ENCODE results near the gene KCNMA1.

Gene KCNMA1

GRCh38 chr10:76954838-76955237 is 682.8 kb downstream of the KCNMA1 start:
- H3K9me3 ChIP-seq (ENCODE audit: control insufficient read depth, low read depth, low read length), result no peaks in the 10 kb centered on the region
- no peaks in the 10 kb centered on the region for H3K27me3 ChIP-seq (ENCODE audit: control insufficient read depth, insufficient read depth, low read length)
- no peaks in the 10 kb centered on the region for H3K36me3 ChIP-seq (ENCODE audit: control insufficient read depth, low read depth, low read length)
- H3K4me3 ChIP-seq (ENCODE audit: low read length), result no peak overlapping the region
- H3K9ac ChIP-seq (ENCODE audit: low read length), result no peak overlapping the region
- no peaks in the 10 kb centered on the region for H3K4me1 ChIP-seq (ENCODE audit: control insufficient read depth, low read depth, low read length)
- H3K27ac ChIP-seq (ENCODE audit: low read length), result no peak overlapping the region

GRCh38 chr10:76950354-76950753 is 687.3 kb downstream of the KCNMA1 start:
- no peaks in the 10 kb centered on the region for H3K4me1 ChIP-seq (ENCODE audit: control insufficient read depth, low read depth, low read length)
- H3K36me3 ChIP-seq (ENCODE audit: control insufficient read depth, low read depth, low read length), result no peaks in the 10 kb centered on the region
- H3K4me3 ChIP-seq (ENCODE audit: low read length), result no peak overlapping the region

GRCh38 chr10:76946270-76946669 is 691.3 kb downstream of the KCNMA1 start:
- Histone ChIP-seq H3K4me1 (ENCODE audit: control insufficient read depth, low read depth, low read length) (no peaks in the 10 kb centered on the region), H3K27ac (ENCODE audit: low read length) (no peak overlapping the region), H3K27me3 (ENCODE audit: control insufficient read depth, insufficient read depth, low read length) (no peaks in the 10 kb centered on the region), H3K36me3 (ENCODE audit: control insufficient read depth, low read depth, low read length) (no peaks in the 10 kb centered on the region), H3K9ac (ENCODE audit: low read length) (no peak overlapping the region), H3K4me3 (ENCODE audit: low read length) (no peak overlapping the region), H3K9me3 (ENCODE audit: control insufficient read depth, low read depth, low read length) (no peaks in the 10 kb centered on the region)

More at GRCh38 chr10:76950354-76950753, 687.3 kb downstream of the KCNMA1 start:
- Histone ChIP-seq H3K9me3 (ENCODE audit: control insufficient read depth, low read depth, low read length) (no peaks in the 10 kb centered on the region), H3K9ac (ENCODE audit: low read length) (no peak overlapping the region), H3K27me3 (ENCODE audit: control insufficient read depth, insufficient read depth, low read length) (no peaks in the 10 kb centered on the region), H3K27ac (ENCODE audit: low read length) (no peak overlapping the region)

GRCh38 chr10:76945166-76945565 is 692.4 kb downstream of the KCNMA1 start:
- no peaks in the 10 kb centered on the region for H3K36me3 ChIP-seq (ENCODE audit: control insufficient read depth, low read depth, low read length)
- no peak overlapping the region for H3K27ac ChIP-seq (ENCODE audit: low read length)
- no peak overlapping the region for H3K9ac ChIP-seq (ENCODE audit: low read length)
- H3K4me1 ChIP-seq (ENCODE audit: control insufficient read depth, low read depth, low read length), result no peaks in the 10 kb centered on the region
- H3K9me3 ChIP-seq (ENCODE audit: control insufficient read depth, low read depth, low read length), result no peaks in the 10 kb centered on the region
- no peaks in the 10 kb centered on the region for H3K27me3 ChIP-seq (ENCODE audit: control insufficient read depth, insufficient read depth, low read length)
- no peak overlapping the region for H3K4me3 ChIP-seq (ENCODE audit: low read length)

GRCh38 chr10:76944640-76945039 is 693.0 kb downstream of the KCNMA1 start:
- H3K9ac ChIP-seq (ENCODE audit: low read length), result no peak overlapping the region
- H3K27me3 ChIP-seq (ENCODE audit: control insufficient read depth, insufficient read depth, low read length), result no peaks in the 10 kb centered on the region
- no peaks in the 10 kb centered on the region for H3K36me3 ChIP-seq (ENCODE audit: control insufficient read depth, low read depth, low read length)
- no peak overlapping the region for H3K4me3 ChIP-seq (ENCODE audit: low read length)
- no peaks in the 10 kb centered on the region for H3K9me3 ChIP-seq (ENCODE audit: control insufficient read depth, low read depth, low read length)
- H3K27ac ChIP-seq (ENCODE audit: low read length), result no peak overlapping the region
- no peaks in the 10 kb centered on the region for H3K4me1 ChIP-seq (ENCODE audit: control insufficient read depth, low read depth, low read length)

GRCh38 chr10:76942628-76943416 is 694.8 kb downstream of the KCNMA1 start:
- H3K9ac ChIP-seq (ENCODE audit: low read length), result no peak overlapping the region
- H3K36me3 ChIP-seq (ENCODE audit: control insufficient read depth, low read depth, low read length), result no peaks in the 10 kb centered on the region
- no peak overlapping the region for H3K27ac ChIP-seq (ENCODE audit: low read length)
- H3K9me3 ChIP-seq (ENCODE audit: control insufficient read depth, low read depth, low read length), result no peaks in the 10 kb centered on the region
- no peak overlapping the region for H3K4me3 ChIP-seq (ENCODE audit: low read length)
- H3K4me1 ChIP-seq (ENCODE audit: control insufficient read depth, low read depth, low read length), result no peaks in the 10 kb centered on the region
- H3K27me3 ChIP-seq (ENCODE audit: control insufficient read depth, insufficient read depth, low read length), result no peaks in the 10 kb centered on the region

- Histone ChIP-seq H3K4me1 (ENCODE audit: control insufficient read depth, low read depth, low read length) (no peaks in the 10 kb centered on the region), H3K9ac (ENCODE audit: low read length) (no peak overlapping the region), H3K27me3 (ENCODE audit: control insufficient read depth, insufficient read depth, low read length) (no peaks in the 10 kb centered on the region)
Observed at GRCh38 chr10:76939933-76940468, 697.6 kb downstream of the KCNMA1 start.

GRCh38 chr10:76937181-76937600 is 700.4 kb downstream of the KCNMA1 start:
- H3K9ac ChIP-seq (ENCODE audit: low read length), result no peak overlapping the region
- H3K27me3 ChIP-seq (ENCODE audit: control insufficient read depth, insufficient read depth, low read length), result no peaks in the 10 kb centered on the region
- no peaks in the 10 kb centered on the region for H3K9me3 ChIP-seq (ENCODE audit: control insufficient read depth, low read depth, low read length)
- no peaks in the 10 kb centered on the region for H3K36me3 ChIP-seq (ENCODE audit: control insufficient read depth, low read depth, low read length)
- no peaks in the 10 kb centered on the region for H3K4me1 ChIP-seq (ENCODE audit: control insufficient read depth, low read depth, low read length)
- no peak overlapping the region for H3K4me3 ChIP-seq (ENCODE audit: low read length)
- H3K27ac ChIP-seq (ENCODE audit: low read length), result no peak overlapping the region

More at GRCh38 chr10:76939933-76940468, 697.6 kb downstream of the KCNMA1 start:
- Histone ChIP-seq H3K36me3 (ENCODE audit: control insufficient read depth, low read depth, low read length) (no peaks in the 10 kb centered on the region), H3K4me3 (ENCODE audit: low read length) (no peak overlapping the region), H3K27ac (ENCODE audit: low read length) (no peak overlapping the region), H3K9me3 (ENCODE audit: control insufficient read depth, low read depth, low read length) (no peaks in the 10 kb centered on the region)

GRCh38 chr10:76935941-76936613 is 701.5 kb downstream of the KCNMA1 start:
- H3K4me1 ChIP-seq (ENCODE audit: control insufficient read depth, low read depth, low read length), result no peaks in the 10 kb centered on the region
- no peaks in the 10 kb centered on the region for H3K27me3 ChIP-seq (ENCODE audit: control insufficient read depth, insufficient read depth, low read length)
- H3K27ac ChIP-seq (ENCODE audit: low read length), result no peak overlapping the region
- H3K9ac ChIP-seq (ENCODE audit: low read length), result no peak overlapping the region
- no peaks in the 10 kb centered on the region for H3K36me3 ChIP-seq (ENCODE audit: control insufficient read depth, low read depth, low read length)
- no peak overlapping the region for H3K4me3 ChIP-seq (ENCODE audit: low read length)
- H3K9me3 ChIP-seq (ENCODE audit: control insufficient read depth, low read depth, low read length), result no peaks in the 10 kb centered on the region

- H3K9ac ChIP-seq (ENCODE audit: low read length), result no peak overlapping the region
Observed at GRCh38 chr10:76928565-76928964, 709.0 kb downstream of the KCNMA1 start.

GRCh38 chr10:76925636-76926405 is 711.8 kb downstream of the KCNMA1 start:
- Histone ChIP-seq H3K4me1 (ENCODE audit: control insufficient read depth, low read depth, low read length) (peaks cover 16% of the 10 kb centered on the region), H3K4me3 (ENCODE audit: low read length) (no peak overlapping the region), H3K27me3 (ENCODE audit: control insufficient read depth, insufficient read depth, low read length) (no peaks in the 10 kb centered on the region), H3K36me3 (ENCODE audit: control insufficient read depth, low read depth, low read length) (no peaks in the 10 kb centered on the region), H3K27ac (ENCODE audit: low read length) (no peak overlapping the region), H3K9ac (ENCODE audit: low read length) (no peak overlapping the region), H3K9me3 (ENCODE audit: control insufficient read depth, low read depth, low read length) (no peaks in the 10 kb centered on the region)

More at GRCh38 chr10:76928565-76928964, 709.0 kb downstream of the KCNMA1 start:
- H3K36me3 ChIP-seq (ENCODE audit: control insufficient read depth, low read depth, low read length), result no peaks in the 10 kb centered on the region
- H3K27me3 ChIP-seq (ENCODE audit: control insufficient read depth, insufficient read depth, low read length), result no peaks in the 10 kb centered on the region
- no peaks in the 10 kb centered on the region for H3K9me3 ChIP-seq (ENCODE audit: control insufficient read depth, low read depth, low read length)
- no peak overlapping the region for H3K27ac ChIP-seq (ENCODE audit: low read length)
- H3K4me1 ChIP-seq (ENCODE audit: control insufficient read depth, low read depth, low read length), result peaks cover 9% of the 10 kb centered on the region
- no peak overlapping the region for H3K4me3 ChIP-seq (ENCODE audit: low read length)

All from iPS-18a (cell line).